Stimulated activated naive CD8-positive, alpha-beta T cell treated with anti-CD3 and anti-CD28 coated beads, Interleukin-15, amount 100 ng/mL, for 72 hours (primary cell): ENCODE results near the gene HOXA3.
A peak's percentile ranks its signal among the peaks of the same experiment; 100 is the strongest.

ENCODE experiments used
- ATAC-seq: fragments of 150-1000 bp; cut with Tn5 transposase; 2 replicates; pipeline ENCODE4 v1.10.0; 2021; ENCODE audit warnings: mild to moderate bottlenecking, moderate library complexity
- DNase-seq, 2 donors: peaks; one replicate each; pipeline ENCODE4 v3.0.0; 2021 to 2022
- H3K27ac Mint-ChIP-seq, 2 donors: one replicate each; pipeline ENCODE4 v1.8.0; 2022; ENCODE audit warnings: mild to moderate bottlenecking in 2 of 2, mixed read lengths in 2 of 2, moderate library complexity in 2 of 2
- H3K27me3 Mint-ChIP-seq: one replicate; pipeline ENCODE4 v1.8.0; 2022; ENCODE audit warnings: mixed read lengths
- H3K4me1 Mint-ChIP-seq: one replicate; pipeline ENCODE4 v1.8.0; 2022; ENCODE audit warnings: mild to moderate bottlenecking, mixed read lengths
- H3K4me3 Mint-ChIP-seq, 2 donors: one replicate each; pipeline ENCODE4 v1.8.0; 2022; ENCODE audit warnings: mild to moderate bottlenecking in 2 of 2, mixed read lengths in 2 of 2, moderate library complexity in 1 of 2
- H3K9me3 Mint-ChIP-seq, 2 donors: one replicate each; pipeline ENCODE4 v1.8.0; 2022; ENCODE audit warnings: mixed read lengths in 2 of 2

The HOXA3 gene

DNA sequence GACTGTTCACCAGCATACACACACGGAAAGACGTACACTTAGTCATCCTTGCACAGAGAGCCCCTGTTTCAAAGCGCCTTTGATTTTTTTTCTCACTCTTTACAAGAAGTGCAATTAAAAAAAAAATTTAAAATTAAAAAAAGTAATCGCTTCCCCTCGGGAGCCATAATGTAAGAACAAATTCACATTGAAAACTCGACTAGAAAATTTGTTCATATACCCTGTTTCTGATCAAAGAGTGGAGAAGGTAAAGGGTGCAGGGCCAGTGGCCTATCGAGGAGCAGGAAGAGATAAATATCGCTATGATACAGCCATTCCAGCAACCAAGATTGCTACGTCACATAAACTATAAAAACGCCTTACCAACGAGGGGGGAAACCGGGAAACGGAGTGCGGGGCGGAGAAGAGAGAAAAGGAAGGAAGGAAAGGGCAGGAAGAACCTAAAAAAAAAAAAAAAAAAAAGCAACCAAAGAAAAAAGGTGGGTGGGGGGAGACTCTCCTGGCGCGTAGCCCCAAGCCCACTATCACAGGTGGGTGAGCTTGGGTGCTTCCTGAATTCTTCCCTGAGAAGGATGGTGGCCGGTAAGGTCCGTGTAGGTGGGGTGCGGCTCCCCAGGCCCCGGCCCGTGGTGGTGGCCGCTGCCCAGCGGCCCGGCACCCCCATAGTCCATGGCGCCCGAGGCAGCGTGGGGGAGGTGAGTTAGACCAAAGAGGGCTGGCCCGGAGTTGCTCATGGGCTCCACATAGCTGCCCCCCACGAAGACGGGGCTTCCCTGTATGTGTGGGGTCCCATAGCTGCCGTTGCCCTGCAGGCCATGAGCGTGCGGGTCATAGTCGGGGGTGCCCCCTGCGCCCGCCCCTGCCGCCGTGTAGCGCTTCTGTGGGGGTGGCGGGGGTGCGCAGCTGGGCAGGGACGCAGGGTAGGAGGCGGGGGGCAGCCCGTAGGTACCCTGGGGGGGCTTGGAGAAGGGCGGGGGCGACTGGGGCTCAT is 44.7 kb downstream of the HOXA3 start:
- Mint-ChIP-seq H3K4me1 (peaks cover 13% of the 10 kb centered on the region), H3K4me3 (no peak overlapping the region), H3K27me3 (peaks cover 43% of the 10 kb centered on the region), H3K27ac (no peak overlapping the region), H3K9me3 (no peaks in the 10 kb centered on the region)
- ATAC-seq (peak; percentile 70), DNase-seq (no peak)

DNA sequence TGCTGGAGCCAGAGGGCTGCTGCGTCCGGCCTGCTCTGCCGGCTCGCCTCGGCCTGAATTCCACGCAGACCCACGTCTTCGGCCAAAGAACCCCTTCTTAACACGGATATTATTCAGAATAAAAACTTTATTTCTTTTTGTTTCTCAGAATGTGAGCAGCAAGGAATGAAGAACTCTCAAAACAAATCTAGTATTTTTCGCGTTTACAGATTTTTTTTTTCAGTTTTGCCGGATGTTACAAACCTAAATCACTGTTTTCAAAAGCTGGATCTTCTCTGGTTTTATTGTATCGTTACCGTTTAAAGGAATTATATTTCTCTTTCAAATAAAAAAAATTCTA is 45.5 kb downstream of the HOXA3 start:
- peaks cover 49% of the 10 kb centered on the region for H3K27me3 Mint-ChIP-seq
- no peak overlapping the region for H3K27ac Mint-ChIP-seq
- no peak overlapping the region for H3K4me3 Mint-ChIP-seq
- ATAC-seq (no peak), DNase-seq (no peak)
- H3K4me1 Mint-ChIP-seq, result peaks cover 21% of the 10 kb centered on the region
- H3K9me3 Mint-ChIP-seq, result no peaks in the 10 kb centered on the region

DNA sequence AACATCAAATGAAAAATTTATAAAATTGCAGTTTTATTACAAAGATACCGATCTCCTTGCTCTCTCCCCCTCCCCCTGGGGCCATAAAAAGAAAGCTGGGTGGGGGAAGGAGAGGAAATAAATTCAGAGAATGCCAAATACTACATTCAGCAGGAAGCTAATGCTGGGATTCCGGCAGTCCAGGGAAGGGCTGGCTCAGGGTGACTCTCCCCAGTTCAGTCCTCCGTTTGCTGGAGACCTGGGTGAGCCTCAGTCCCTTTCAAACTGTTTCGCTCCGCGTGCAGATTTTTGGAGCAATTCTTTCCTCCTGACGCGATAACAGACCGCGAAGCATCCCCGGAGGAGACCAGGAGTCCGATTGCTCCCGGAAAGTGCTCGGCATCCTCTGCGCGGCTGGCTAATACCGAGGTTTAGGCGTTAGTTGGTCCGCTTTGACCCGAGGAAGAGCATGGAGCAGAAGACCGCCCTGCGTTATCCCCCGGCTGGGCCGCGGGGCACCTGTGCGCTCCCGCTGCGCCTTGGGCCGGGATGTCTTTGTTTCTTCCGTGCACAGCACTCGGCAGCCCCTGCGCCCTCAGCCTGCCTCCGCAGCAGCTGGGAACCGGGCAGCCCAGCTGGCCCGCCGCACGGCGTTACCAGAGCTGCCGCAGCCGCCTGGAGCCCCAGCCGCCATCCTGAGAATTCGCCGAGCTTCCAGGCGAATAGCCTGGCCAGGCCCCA is 46.0 kb downstream of the HOXA3 start:
- DNase-seq, result no peak
- H3K27ac Mint-ChIP-seq, result no peak overlapping the region
- no peaks in the 10 kb centered on the region for H3K9me3 Mint-ChIP-seq
- peaks cover 24% of the 10 kb centered on the region for H3K4me1 Mint-ChIP-seq
- H3K27me3 Mint-ChIP-seq, result peaks cover 49% of the 10 kb centered on the region
- H3K4me3 Mint-ChIP-seq, result no peak overlapping the region
- ATAC-seq, result no peak

DNA sequence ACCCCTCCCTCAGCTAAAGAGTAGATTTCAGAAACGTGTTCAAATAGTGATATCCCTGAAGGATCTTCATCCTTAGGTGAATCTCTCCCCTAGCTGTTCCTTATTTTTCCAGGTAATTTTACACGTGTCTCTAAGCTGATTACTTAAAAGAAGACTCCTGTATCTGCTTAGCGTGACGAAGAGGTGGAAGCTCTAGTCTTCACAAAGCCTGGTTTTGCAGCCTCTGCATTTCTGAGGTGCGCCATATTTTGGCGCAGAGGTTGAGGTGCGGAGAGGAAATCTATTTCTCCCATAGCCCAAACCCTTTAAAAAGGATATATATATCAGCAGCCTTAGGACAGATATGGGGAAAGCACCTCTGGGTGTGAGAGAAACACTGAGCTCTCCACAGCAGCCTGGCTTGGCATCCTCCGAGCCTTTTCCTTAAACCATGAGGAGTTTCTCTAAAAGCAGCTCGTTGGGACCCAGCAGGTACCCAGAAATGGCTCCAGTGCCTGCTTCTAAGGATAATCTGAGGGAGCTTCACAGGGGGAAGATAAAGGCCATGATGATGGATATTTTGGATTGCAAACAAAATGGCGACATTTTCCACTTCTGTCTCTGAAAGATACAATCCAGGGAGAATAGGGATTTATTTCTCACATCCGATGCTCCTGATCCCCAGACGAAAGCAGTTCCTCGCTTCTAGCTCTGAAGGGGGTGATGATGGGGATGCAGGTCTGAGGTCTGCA is 46.9 kb downstream of the HOXA3 start:
- Mint-ChIP-seq H3K4me3 (no peak overlapping the region), H3K27ac (no peak overlapping the region), H3K4me1 (peaks cover 24% of the 10 kb centered on the region), H3K9me3 (no peaks in the 10 kb centered on the region), H3K27me3 (peaks cover 58% of the 10 kb centered on the region)
- no peak for ATAC-seq
- DNase-seq, result no peak

DNA sequence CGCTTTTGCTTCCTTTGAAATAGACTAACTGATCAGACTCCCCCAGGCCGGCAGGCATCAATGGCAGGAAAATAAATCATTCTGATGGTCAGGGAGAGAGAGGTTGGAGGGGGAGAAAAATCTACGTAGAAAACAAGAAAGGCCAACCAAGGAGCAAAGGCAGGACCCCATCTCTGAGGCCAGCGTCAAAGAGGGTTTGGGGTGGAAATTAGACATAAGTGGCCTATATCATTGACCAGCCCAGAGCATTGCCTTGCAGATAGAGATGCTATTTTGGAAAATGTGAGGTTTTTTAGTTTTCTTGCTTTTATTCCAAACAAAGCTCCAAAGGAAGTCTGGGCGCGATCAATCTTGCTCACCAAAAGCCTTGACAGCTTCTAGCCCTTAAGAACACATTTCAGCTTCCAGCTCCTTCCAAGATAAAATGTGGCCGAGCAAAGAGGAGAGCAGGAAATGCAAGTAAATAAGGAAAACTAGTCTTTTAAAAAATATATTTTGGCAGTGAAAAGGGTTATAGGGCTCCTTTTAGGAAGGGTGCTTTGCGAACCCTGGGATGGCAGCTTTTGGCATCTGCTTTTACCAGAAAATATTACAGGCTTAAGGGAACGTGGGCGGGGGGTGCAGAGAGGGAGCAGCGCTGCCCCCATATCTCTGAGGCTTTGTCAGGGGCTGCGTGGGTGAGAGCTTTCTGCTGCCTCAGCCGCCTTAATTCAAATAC is 47.9 kb downstream of the HOXA3 start:
- Mint-ChIP-seq H3K27ac (no peak overlapping the region), H3K4me1 (peaks cover 26% of the 10 kb centered on the region), H3K9me3 (no peaks in the 10 kb centered on the region), H3K4me3 (no peak overlapping the region), H3K27me3 (peaks cover 67% of the 10 kb centered on the region)
- DNase-seq (no peak), ATAC-seq (no peak)

DNA sequence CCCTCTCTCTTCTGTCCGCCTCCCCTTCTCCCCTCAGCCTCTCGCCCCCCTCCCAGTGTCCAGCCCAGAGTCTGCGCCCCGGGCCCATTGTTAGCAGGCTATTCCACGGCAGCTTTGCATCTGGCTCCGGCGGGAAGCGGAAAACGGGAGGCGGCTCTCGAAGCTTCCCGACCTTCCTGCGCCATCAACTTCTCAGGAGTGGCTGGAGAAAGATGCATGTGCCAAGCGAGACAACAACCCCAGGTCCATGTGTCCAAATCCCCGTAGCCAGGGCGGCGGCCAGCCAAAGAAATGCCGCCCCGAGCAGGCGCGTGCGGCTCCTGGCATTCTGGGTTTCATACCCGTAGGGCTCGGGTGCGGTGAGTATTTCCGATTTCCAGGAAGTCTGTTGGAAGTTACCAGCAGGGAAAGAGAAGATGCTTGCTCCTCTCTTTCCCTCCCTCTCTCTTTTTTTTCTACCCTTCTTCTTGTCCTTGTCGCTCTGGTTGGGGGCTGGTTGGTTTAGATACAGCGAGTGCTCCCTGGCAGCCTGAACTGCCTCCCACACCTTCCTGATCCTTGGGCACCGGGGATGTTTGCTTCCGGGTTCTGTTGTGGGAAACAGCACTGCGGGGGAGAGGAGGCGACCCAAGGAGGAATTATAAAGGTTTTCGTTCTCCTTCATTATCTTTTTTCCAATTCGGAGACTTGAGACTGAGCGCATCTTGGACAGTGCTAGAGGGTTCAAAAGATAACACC is 48.7 kb downstream of the HOXA3 start:
- no peak for ATAC-seq
- DNase-seq, result no peak
- Mint-ChIP-seq H3K27ac (no peak overlapping the region), H3K27me3 (peaks cover 76% of the 10 kb centered on the region), H3K4me1 (peaks cover 34% of the 10 kb centered on the region), H3K9me3 (no peaks in the 10 kb centered on the region), H3K4me3 (no peak overlapping the region)

DNA sequence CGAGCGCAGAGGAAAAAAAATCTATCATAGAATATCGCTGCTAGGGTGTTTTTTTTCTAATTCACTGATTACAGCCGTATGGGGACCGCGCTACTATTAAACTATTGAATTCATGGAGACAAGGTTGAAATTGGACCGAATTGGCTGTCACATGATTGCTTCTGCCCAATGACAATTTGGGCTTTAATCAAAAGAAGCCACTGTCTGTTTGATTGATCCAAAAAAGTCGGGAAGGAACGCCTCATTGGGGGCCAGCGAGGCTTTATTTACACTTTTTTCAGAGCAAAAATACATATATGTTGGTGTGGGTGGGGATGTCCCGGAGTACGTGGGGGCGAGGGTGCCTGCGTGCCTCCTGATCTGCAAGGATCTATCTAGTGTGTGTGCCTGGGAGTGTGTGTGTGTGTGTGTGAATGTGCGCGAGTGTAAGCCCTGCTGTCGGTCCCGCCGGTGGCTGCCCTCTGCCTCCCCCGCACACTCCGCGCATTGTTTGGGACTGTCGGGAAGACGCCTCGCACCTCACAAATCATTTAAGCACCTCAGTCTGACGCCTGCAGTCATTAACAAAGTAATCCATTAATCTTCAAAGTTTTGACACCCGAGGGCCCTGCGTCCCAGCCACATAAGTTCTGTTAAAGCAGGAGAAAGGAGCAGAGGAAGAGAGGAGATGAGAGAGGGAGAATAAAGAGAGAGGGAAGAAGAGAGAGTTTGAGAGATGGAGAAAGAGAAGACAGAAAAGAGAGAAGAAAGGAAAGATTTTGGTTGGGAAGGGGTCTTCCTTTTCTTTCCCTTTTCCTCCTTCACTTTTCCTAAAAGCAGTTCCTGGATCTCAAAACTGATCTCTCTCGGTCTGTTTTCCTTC is 49.6 kb downstream of the HOXA3 start, which contains the start of gene HOXA2:
TSS of gene HOXA2 (minus strand) at position 103 of the 862 bp plus-strand sequence. CDS start 183 bp downstream, outside the sequence.
- Mint-ChIP-seq H3K4me1 (peaks cover 42% of the 10 kb centered on the region), H3K4me3 (peak within 1 kb of the TSS; percentile 43 to 64), H3K9me3 (no peaks in the 10 kb centered on the region), H3K27ac (no peak within 1 kb of the TSS), H3K27me3 (peaks cover 84% of the 10 kb centered on the region)
- DNase-seq (no peak), ATAC-seq (peak; percentile 57)

DNA sequence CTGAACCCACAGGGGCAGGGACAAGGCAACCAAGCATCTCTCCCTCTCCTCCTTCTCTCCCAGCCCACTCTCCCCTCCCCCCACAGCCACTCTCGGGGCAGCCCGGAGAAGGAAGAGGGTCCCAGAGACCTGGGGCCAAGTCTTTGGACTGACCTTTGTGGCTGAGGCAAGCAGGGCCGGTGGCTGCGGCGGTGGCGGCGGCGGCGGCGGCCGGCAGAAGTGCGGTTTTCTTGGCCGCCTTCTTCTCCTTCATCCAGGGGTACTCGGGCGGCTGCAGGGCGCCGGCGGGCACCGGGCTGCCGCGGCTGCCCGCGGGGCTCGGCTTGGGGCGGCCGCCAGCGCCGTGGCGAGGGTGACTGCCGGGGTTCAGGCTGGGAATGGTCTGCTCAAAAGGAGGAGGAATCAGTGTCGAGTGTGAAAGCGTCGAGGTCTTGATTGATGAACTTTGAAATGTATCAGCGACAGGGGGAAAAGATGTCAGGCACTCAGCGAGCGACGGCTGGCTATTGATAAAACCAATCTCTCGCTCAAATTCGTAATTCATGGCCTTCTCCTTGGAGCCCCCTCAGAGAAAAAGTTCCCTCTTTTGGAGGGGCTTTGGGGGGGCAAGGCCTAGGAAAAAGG is 50.3 kb downstream of the HOXA3 start:
- Mint-ChIP-seq H3K27me3 (peaks cover 92% of the 10 kb centered on the region), H3K9me3 (no peaks in the 10 kb centered on the region), H3K4me1 (peaks cover 50% of the 10 kb centered on the region), H3K4me3 (peak overlapping the region; percentile 43 to 64), H3K27ac (no peak overlapping the region)
- no peak for DNase-seq
- ATAC-seq, result peak; percentile 19

DNA sequence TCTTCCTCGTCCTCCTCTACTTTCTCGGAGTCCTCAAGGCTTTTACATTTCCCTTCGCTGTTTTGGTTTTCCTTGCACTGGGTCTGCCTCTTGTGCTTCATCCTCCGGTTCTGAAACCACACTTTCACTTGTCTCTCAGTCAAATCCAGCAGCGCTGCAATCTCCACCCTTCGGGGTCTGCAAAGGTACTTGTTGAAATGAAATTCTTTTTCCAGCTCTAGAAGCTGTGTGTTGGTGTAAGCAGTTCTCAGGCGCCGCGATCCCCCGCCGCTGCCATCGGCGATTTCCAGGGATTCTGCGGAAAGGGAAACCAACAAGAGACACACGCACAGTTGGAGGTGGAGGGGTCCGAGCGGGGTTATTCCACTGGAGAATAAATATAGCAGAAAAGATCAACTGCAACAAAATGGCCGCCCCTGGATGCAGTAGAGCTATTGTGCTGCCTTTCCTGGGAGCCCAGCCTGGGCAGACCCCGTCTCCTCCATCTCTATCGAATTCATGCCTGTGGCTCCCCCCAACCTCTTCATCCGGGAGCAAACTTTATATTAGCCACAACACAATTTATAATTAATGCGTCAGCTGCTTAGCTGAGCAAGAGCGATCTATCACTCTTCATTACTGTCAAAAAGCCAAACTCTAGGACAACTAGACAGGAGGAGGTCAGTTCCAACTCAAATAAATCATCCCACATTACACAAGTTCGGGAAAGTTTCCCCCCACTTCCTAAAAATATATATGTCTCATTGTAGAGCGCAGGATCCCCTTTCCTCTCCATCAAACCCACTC is 51.0 kb downstream of the HOXA3 start:
- Mint-ChIP-seq H3K27me3 (peaks cover 92% of the 10 kb centered on the region), H3K27ac (no peak overlapping the region), H3K9me3 (no peaks in the 10 kb centered on the region), H3K4me1 (peaks cover 53% of the 10 kb centered on the region), H3K4me3 (no peak overlapping the region)
- no peak for ATAC-seq
- no peak for DNase-seq

DNA sequence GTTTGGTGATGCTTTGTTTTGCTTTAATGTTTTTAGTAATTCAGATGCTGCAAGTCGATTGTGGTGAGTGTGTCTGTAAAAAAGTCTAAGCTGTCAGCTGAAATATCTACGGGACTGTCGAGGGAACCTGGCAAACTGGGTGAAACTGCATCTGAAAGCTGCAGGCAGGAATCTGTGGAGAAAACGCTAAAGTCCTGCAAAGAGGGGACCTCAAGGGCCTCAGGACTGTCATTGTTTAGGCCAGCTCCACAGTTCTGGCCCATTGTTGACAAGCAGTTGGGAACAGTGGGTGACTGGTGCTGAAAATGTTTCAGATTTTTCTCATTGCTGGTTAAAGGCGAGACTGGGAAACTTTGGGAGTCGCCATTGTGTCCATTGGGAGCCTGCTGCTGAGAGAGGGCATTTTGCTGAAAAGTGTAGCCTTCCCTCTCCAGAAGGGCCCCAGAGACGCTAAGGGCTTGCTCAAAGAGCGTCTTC is 51.7 kb downstream of the HOXA3 start:
- Mint-ChIP-seq H3K27ac (no peak overlapping the region), H3K9me3 (no peaks in the 10 kb centered on the region), H3K4me3 (no peak overlapping the region), H3K4me1 (peaks cover 53% of the 10 kb centered on the region), H3K27me3 (peaks cover 89% of the 10 kb centered on the region)
- DNase-seq (no peak), ATAC-seq (no peak)

DNA sequence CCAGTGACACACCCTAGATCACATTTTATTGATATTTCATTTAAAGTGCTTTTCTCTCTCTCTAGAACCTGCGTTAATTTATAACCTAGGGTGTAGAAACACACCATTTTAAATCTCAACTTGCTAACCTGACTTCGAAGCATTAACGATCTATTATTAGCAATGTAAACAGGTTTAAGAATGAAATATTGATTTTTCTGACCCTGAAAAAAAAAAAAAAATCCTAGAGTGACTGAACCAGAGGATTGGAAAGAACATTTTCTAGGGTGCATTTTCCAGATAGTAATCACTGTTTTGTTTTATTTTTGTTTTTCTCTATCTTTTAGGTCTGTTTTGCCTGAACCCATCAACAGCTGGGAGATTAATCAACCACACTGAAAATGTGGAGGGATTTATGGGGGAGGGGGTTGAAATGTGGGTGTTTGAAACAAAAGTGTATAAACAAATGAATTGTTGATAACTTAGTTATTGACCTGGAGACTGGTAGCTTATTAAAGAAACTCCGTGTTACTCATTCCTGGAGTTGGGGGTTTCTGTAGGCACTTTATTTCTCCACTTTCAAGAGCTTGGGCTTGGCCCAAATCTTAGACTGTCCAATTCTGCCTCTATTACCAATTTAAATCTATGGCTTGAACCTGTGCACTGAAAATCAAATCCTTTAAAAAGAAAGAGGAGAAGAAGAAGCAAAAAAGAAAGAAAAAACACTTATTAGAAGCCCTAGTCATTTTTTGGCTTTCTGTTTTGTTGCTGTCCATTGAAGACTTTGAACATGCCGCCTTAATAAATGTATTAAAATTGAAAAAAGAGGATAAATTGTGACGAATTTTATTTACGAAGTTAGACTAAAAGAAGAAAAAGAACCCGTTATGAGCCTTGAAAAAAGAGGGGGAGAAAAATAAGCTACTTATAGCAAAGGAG is 52.7 kb downstream of the HOXA3 start:
- Mint-ChIP-seq H3K9me3 (no peaks in the 10 kb centered on the region), H3K4me3 (no peak overlapping the region), H3K27me3 (peaks cover 92% of the 10 kb centered on the region), H3K27ac (no peak overlapping the region), H3K4me1 (peaks cover 62% of the 10 kb centered on the region)
- ATAC-seq, result no peak
- no peak for DNase-seq
